GM12801 (cell line): ENCODE results near the gene EWSR1.

Experiments used
- CTCF ChIP-seq: IDR thresholded peaks from one replicate; pipeline ENCODE4 v1.5.1; 2011; ENCODE audit warnings: control low read depth; ENCODE audit not compliant: insufficient read length; ENCODE audit errors: extremely low read depth

Gene EWSR1

GRCh38 chr22:29317827-29318454 lies 49.9 kb downstream of the EWSR1 start:
- no peak for TF ChIP-seq CTCF

- TF ChIP-seq CTCF: no peak
These were observed 51.0 kb downstream of the EWSR1 start for GRCh38 chr22:29319072-29319471.

- TF ChIP-seq CTCF: no peak
These were observed 52.5 kb downstream of the EWSR1 start for GRCh38 chr22:29320546-29320945.

- TF ChIP-seq CTCF: no peak
These were observed 55.6 kb downstream of the EWSR1 start for GRCh38 chr22:29323641-29324040.

- TF ChIP-seq CTCF: no peak
These were observed 57.3 kb downstream of the EWSR1 start for GRCh38 chr22:29325356-29325755.

GRCh38 chr22:29325785-29326315 lies 57.8 kb downstream of the EWSR1 start:
- TF ChIP-seq CTCF: no peak

GRCh38 chr22:29326481-29326880 lies 58.4 kb downstream of the EWSR1 start:
- no peak for TF ChIP-seq CTCF
